T-helper 22 cell (primary cell): ENCODE results near the gene MTTP.

ENCODE experiments used
- DNase-seq: peaks from one replicate; pipeline ENCODE4 v3.0.0-alpha.2; 2020; ENCODE audit warnings: low read depth

The MTTP gene

DNA sequence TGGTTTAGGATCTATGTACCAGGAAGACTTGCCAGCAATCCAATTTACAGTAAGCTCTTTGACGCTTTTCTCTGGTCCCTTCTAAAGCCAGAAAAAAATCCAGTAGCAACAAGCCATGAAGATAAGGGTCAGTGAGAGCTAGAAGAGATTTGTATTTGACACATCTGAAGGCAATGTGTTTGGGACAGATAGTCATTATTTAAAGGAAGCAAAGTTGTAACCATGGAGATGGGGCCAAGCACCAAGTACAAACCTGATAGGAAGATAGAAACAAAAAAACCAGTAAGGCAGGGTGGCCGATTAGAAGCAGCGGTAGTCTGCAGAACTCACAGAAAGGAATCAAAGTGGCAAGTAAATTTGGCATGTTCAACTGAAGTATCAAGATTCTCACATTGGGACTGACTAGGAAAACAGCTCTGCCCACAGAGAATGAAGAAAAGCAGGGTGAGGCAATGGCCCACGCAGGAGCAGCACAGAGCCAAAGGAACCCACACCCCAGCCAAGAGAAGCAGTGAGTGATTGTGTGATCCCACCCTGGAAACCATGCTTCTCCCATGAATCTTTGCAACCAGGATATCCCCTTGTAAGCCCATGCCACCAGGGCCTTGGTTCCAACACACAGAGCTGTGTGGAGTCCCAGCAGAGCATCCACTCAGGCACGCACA is 95.9 kb downstream of the MTTP start:
- DNase-seq: no peak
